Renal cortex interstitium (tissue), 11 donors: Measurements from ENCODE around the gene BICRAL. TPM values are rescaled to one million over a fixed set of nuclear protein-coding genes. Genes with fewer than 3 reads are reported as not detected.

Source experiments
- DNase-seq, 11 donors: peaks; one replicate each; pipeline ENCODE4 v3.0.0-alpha.2; 2013; ENCODE audit warnings: low read depth in 9 of 11, low spot score in 4 of 11; ENCODE audit errors: extremely low read depth in 1 of 11
- polyA plus RNA-seq, 3 donors: library from polyadenylated mRNA; unstranded; fragments of 120-200 nt; gene quantifications; one replicate each; pipeline ENCODE4 v1.2.1, GENCODE V29; 2013; ENCODE audit not compliant: insufficient read length in 3 of 3

Gene BICRAL
- polyA plus RNA-seq, 3 donors: 14.8 to 17.0 (median 15.6) TPM

GRCh38 chr6:42911171-42912021 is 129.5 kb downstream of the BICRAL start:
- peak in 1 of 11 donors; percentile 26 for DNase-seq

GRCh38 chr6:42914546-42914945 is 132.7 kb downstream of the BICRAL start:
- no peak for DNase-seq

GRCh38 chr6:42915732-42916131 is 133.9 kb downstream of the BICRAL start, which contains the start of gene PTCRA:
PTCRA (plus strand) TSS chr6:42916053; CDS start chr6:42916070, 17 bp downstream.
- no peak for DNase-seq

- no peak for DNase-seq
Observed at GRCh38 chr6:42916288-42916687, 134.4 kb downstream of the BICRAL start.

Other genes with a start within 250 kb of the BICRAL start
- 10 to 100 TPM; 25.7 to 29.6 (median 27.9) TPM for gene UBR2, start 218.0 kb upstream of the BICRAL start, polyA plus RNA-seq
- gene PRPH2, start 59.5 kb upstream of the BICRAL start, polyA plus RNA-seq: 1 to 10 TPM; 2.3 to 3.6 (median 3.0) TPM
- gene TBCC, start 35.9 kb upstream of the BICRAL start, polyA plus RNA-seq: 10 to 100 TPM; 21.5 to 26.2 (median 23.4) TPM
- 100 to 1,000 TPM; 110 to 123 (median 119) TPM for gene RPL7L1, start 97.6 kb downstream of the BICRAL start, polyA plus RNA-seq
- under 1 TPM in 2 of 3 donors, not detected in 1; 0.25 to 0.40 TPM for gene PTCRA, start 134.0 kb downstream of the BICRAL start, polyA plus RNA-seq
- gene CNPY3, start 147.4 kb downstream of the BICRAL start, polyA plus RNA-seq: 10 to 100 TPM; 53.7 to 66.1 (median 60.7) TPM
- gene GNMT, start 178.7 kb downstream of the BICRAL start, polyA plus RNA-seq: 1 to 10 TPM in 1 of 3 donors, under 1 TPM in 2; 0.95 to 2.6 (median 0.98) TPM
- gene PEX6, start 197.1 kb downstream of the BICRAL start, polyA plus RNA-seq: 10 to 100 TPM; 23.2 to 32.2 (median 23.4) TPM
- 10 to 100 TPM; 51.0 to 66.3 (median 64.0) TPM for gene PPP2R5D, start 202.5 kb downstream of the BICRAL start, polyA plus RNA-seq
- 10 to 100 TPM; 80.8 to 98.4 (median 81.0) TPM for gene MEA1, start 231.9 kb downstream of the BICRAL start, polyA plus RNA-seq
- 100 to 1,000 TPM in 1 of 3 donors, 10 to 100 TPM in 2; 91.7 to 104 (median 96.0) TPM for gene KLHDC3, start 232.2 kb downstream of the BICRAL start, polyA plus RNA-seq
- 10 to 100 TPM; 58.0 to 62.7 (median 62.6) TPM for gene RRP36, start 239.6 kb downstream of the BICRAL start, polyA plus RNA-seq